IMR-90 (cell line): Measurements from ENCODE around the gene COPS7A. TPM values are rescaled to one million over a fixed set of nuclear protein-coding genes. Genes with fewer than 3 reads are reported as not detected.

Experiments used
- ATAC-seq: fragments of 200-7000 bp; cut with Tn5 transposase; 2 replicates; pipeline ENCODE4 v1.9.1; 2020; ENCODE audit warnings: low read depth, mild to moderate bottlenecking, moderate library complexity
- BruUV-seq: library from RNA; stranded (reverse); fragments of 400-500 nt; replicated peaks from 2 replicates; lab custom pipeline; 2021; lab: Mats Ljungman, UMichigan
- CTCF ChIA-PET: fragments of 300-600 bp; formaldehyde crosslinking; extraction: SDS; loops from one replicate; lab custom pipeline; 2021; ENCODE audit warnings: antibody characterized with exemption; lab: Yijun Ruan, JAX
- POLR2A ChIA-PET: fragments of 300-600 bp; sonication (Branson Sonifier 250); formaldehyde crosslinking; loops from one replicate; lab custom pipeline; 2022; ENCODE audit warnings: antibody characterized with exemption; ENCODE audit not compliant: unreplicated experiment; lab: Charles Lee
- DNase-seq: peaks from one replicate; pipeline ENCODE4 v3.0.0; 2013
- H2AFZ ChIP-seq: replicated peaks from 2 replicates; pipeline ENCODE3; 2013; ENCODE audit warnings: low read length, mild to moderate bottlenecking; ENCODE audit not compliant: poor library complexity
- H2AK5ac ChIP-seq: 2 replicates; pipeline ENCODE4 v1.6.1; 2013; ENCODE audit warnings: low read depth, low read length, inconsistent platforms
- H2AK9ac ChIP-seq: replicated peaks from 2 replicates; pipeline ENCODE3; 2013; ENCODE audit warnings: mild to moderate bottlenecking, low read depth, low read length, moderate library complexity; ENCODE audit not compliant: poor library complexity
- H2BK120ac ChIP-seq: 2 replicates; pipeline ENCODE4 v1.6.1; 2013; ENCODE audit warnings: low read depth, low read length, inconsistent platforms
- H2BK15ac ChIP-seq: 3 replicates; pipeline ENCODE4 v1.6.1; 2013; ENCODE audit warnings: low read depth, low read length, inconsistent platforms
- H2BK20ac ChIP-seq: 2 replicates; pipeline ENCODE4 v1.6.1; 2013; ENCODE audit warnings: low read depth, mild to moderate bottlenecking, inconsistent platforms, low read length, moderate library complexity
- H2BK5ac ChIP-seq: 2 replicates; pipeline ENCODE4 v1.6.1; 2013; ENCODE audit warnings: mild to moderate bottlenecking, low read depth, low read length, inconsistent platforms; ENCODE audit not compliant: poor library complexity, severe bottlenecking
- H3K14ac ChIP-seq: replicated peaks from 2 replicates; pipeline ENCODE4 v1.6.1; 2013; ENCODE audit warnings: low read depth, low read length, inconsistent platforms
- H3K18ac ChIP-seq: 2 replicates; pipeline ENCODE4 v1.6.1; 2013; ENCODE audit warnings: low read depth, low read length, control low read depth
- H3K23ac ChIP-seq: 2 replicates; pipeline ENCODE4 v1.6.1; 2013; ENCODE audit warnings: low read depth, low read length, inconsistent platforms
- H3K27ac ChIP-seq: 2 replicates; pipeline ENCODE4 v1.5.1; 2013; ENCODE audit warnings: mild to moderate bottlenecking, control low read depth, low read length; ENCODE audit not compliant: insufficient read depth
- H3K27me3 ChIP-seq: 2 replicates; pipeline ENCODE4 v1.6.1; 2013; ENCODE audit warnings: low read length; ENCODE audit not compliant: control insufficient read depth, insufficient read depth
- H3K36me3 ChIP-seq: 2 replicates; pipeline ENCODE4 v1.6.1; 2013; ENCODE audit warnings: low read length, mixed read lengths; ENCODE audit not compliant: control insufficient read depth, insufficient read depth
- H3K4ac ChIP-seq: 2 replicates; pipeline ENCODE4 v1.6.1; 2013; ENCODE audit warnings: low read depth, low read length, inconsistent platforms
- H3K4me1 ChIP-seq: 2 replicates; pipeline ENCODE4 v1.6.1; 2013; ENCODE audit warnings: low read length, mixed read lengths; ENCODE audit not compliant: control insufficient read depth, insufficient read depth
- H3K4me2 ChIP-seq: 2 replicates; pipeline ENCODE4 v1.6.1; 2013; ENCODE audit warnings: low read depth, mild to moderate bottlenecking, control low read depth, low read length, moderate library complexity
- H3K4me3 ChIP-seq: 2 replicates; pipeline ENCODE4 v1.5.1; 2013; ENCODE audit warnings: low read depth, mild to moderate bottlenecking, control low read depth, low read length, moderate library complexity; ENCODE audit not compliant: insufficient read depth
- H3K56ac ChIP-seq: 2 replicates; pipeline ENCODE4 v1.6.1; 2013; ENCODE audit warnings: low read length, inconsistent platforms; ENCODE audit not compliant: insufficient read depth; ENCODE audit errors: extremely low read depth
- H3K79me1 ChIP-seq, 2 experiments: 2 replicates each; pipeline ENCODE4 v1.6.1; 2013; ENCODE audit warnings: low read length in 2 of 2, inconsistent platforms in 1 of 2, low read depth in 1 of 2
- H3K9ac ChIP-seq: 2 replicates; pipeline ENCODE4 v1.6.1; 2013; ENCODE audit warnings: low read depth, low read length, control low read depth
- H3K9me1 ChIP-seq: 2 replicates; pipeline ENCODE4 v1.6.1; 2013; ENCODE audit warnings: low read length, inconsistent platforms; ENCODE audit not compliant: insufficient read depth
- H3K9me3 ChIP-seq: 2 replicates; pipeline ENCODE4 v1.6.1; 2013; ENCODE audit warnings: low read length; ENCODE audit not compliant: control insufficient read depth, insufficient read depth
- H4K20me1 ChIP-seq: 2 replicates; pipeline ENCODE4 v1.6.1; 2013; ENCODE audit warnings: low read length, inconsistent platforms; ENCODE audit not compliant: insufficient read depth
- H4K5ac ChIP-seq: 2 replicates; pipeline ENCODE4 v1.6.1; 2013; ENCODE audit warnings: mild to moderate bottlenecking, low read depth, low read length, control low read depth
- H4K8ac ChIP-seq, 2 experiments: 2 replicates each; pipeline ENCODE4 v1.6.1; 2013; ENCODE audit warnings: low read depth in 2 of 2, low read length in 2 of 2, control low read depth in 1 of 2, inconsistent platforms in 1 of 2
- H4K91ac ChIP-seq: 2 replicates; pipeline ENCODE4 v1.6.1; 2013; ENCODE audit warnings: low read depth, low read length, inconsistent platforms; ENCODE audit not compliant: insufficient read depth
- BHLHE40 ChIP-seq: fragments of 150-350 bp; IDR thresholded peaks from 2 replicates; pipeline ENCODE4 v1.6.1; 2016; ENCODE audit warnings: mild to moderate bottlenecking, low read depth, low read length
- CEBPB ChIP-seq: IDR thresholded peaks from 2 replicates; pipeline ENCODE4 v1.6.1; 2012; ENCODE audit warnings: low read depth, low read length, improper control_type of control experiment
- CHD1 ChIP-seq: IDR thresholded peaks from 2 replicates; pipeline ENCODE4 v1.6.1; 2012; ENCODE audit warnings: low read depth, low read length, improper control_type of control experiment
- CTCF ChIP-seq: conservative IDR thresholded peaks from 2 replicates; pipeline ENCODE4 v1.5.1; 2012; ENCODE audit warnings: mild to moderate bottlenecking, low read depth, low read length, improper control_type of control experiment
- ELK1 ChIP-seq: fragments of 150-350 bp; IDR thresholded peaks from 2 replicates; pipeline ENCODE4 v1.6.1; 2016; ENCODE audit warnings: low read depth, mild to moderate bottlenecking, low read length, moderate library complexity, borderline replicate concordance
- FOS ChIP-seq: fragments of 150-350 bp; IDR thresholded peaks from 2 replicates; pipeline ENCODE4 v1.6.1; 2016; ENCODE audit warnings: low read depth, low read length
- MAFK ChIP-seq: IDR thresholded peaks from 2 replicates; pipeline ENCODE4 v1.6.1; 2012; ENCODE audit warnings: low read depth, low read length, improper control_type of control experiment
- MAZ ChIP-seq: IDR thresholded peaks from 2 replicates; pipeline ENCODE4 v1.6.1; 2012; ENCODE audit warnings: low read depth, mild to moderate bottlenecking, low read length, improper control_type of control experiment, moderate library complexity, borderline replicate concordance
- MXI1 ChIP-seq: IDR thresholded peaks from 2 replicates; pipeline ENCODE4 v1.6.1; 2012; ENCODE audit warnings: low read depth, mild to moderate bottlenecking, low read length, moderate library complexity, borderline replicate concordance
- POLR2A ChIP-seq: IDR thresholded peaks from 2 replicates; pipeline ENCODE4 v1.6.1; 2012; ENCODE audit warnings: mild to moderate bottlenecking, low read depth, low read length
- RAD21 ChIP-seq: IDR thresholded peaks from 2 replicates; pipeline ENCODE4 v1.6.1; 2012; ENCODE audit warnings: low read length, improper control_type of control experiment
- RCOR1 ChIP-seq: IDR thresholded peaks from 2 replicates; pipeline ENCODE4 v1.6.1; 2012; ENCODE audit warnings: mild to moderate bottlenecking, low read length, improper control_type of control experiment; ENCODE audit not compliant: insufficient replicate concordance
- RFX5 ChIP-seq: IDR thresholded peaks from 2 replicates; pipeline ENCODE4 v1.8.0; 2012; ENCODE audit warnings: low read depth, mild to moderate bottlenecking, low read length, moderate library complexity
- SMC3 ChIP-seq: fragments of 150-350 bp; IDR thresholded peaks from 2 replicates; pipeline ENCODE4 v1.6.1; 2016; ENCODE audit warnings: low read depth, mild to moderate bottlenecking, antibody characterized with exemption, low read length, moderate library complexity
- USF2 ChIP-seq: fragments of 150-350 bp; IDR thresholded peaks from 2 replicates; pipeline ENCODE4 v1.6.1; 2017; ENCODE audit warnings: mild to moderate bottlenecking, antibody characterized with exemption, low read length, low read depth
- whole genome bisulfite sequencing, 2 experiments: methylation state at CpG; one replicate each; pipeline versions ENCODE4 v1.1.5 to v1.1.7; 2013; ENCODE audit warnings: missing lambda C conversion rate in 2 of 2; ENCODE audit not compliant: insufficient read length in 1 of 2; ENCODE audit errors: extremely low coverage in 2 of 2; 5-methylcytosine and 5-hydroxymethylcytosine counted together
- dilution Hi-C: fragments of 300-500 bp; cut with HindIII; formaldehyde crosslinking; loops from one replicate; pipeline ENCODE4 v1.14.3; 2018; ENCODE audit warnings: low sequenced_read_pairs; ENCODE audit not compliant: unreplicated experiment
- in situ Hi-C: fragments of 300-500 bp; cut with MboI; formaldehyde crosslinking; loops from 3 replicates; pipeline ENCODE4 v1.14.3; 2019; ENCODE audit warnings: low sequenced_read_pairs, inconsistent platforms, mixed read lengths
- intact Hi-C: fragments of 100-400 bp; cut with micrococcal nuclease; formaldehyde crosslinking; loops from 2 replicates; pipeline ENCODE4 v1.10.0; 2022
- polyA plus RNA-seq, 3 experiments: library from polyadenylated mRNA; depleted of rRNA; stranded (reverse); fragments of >200 nt; gene quantifications; 2 replicates each; pipeline ENCODE4 v1.2.3, GENCODE V29; 2012; ENCODE audit warnings: low replicate concordance in 1 of 3
- total RNA-seq: library from RNA; depleted of rRNA; stranded (reverse); fragments of >200 nt; gene quantifications from 2 replicates; pipeline ENCODE4 v1.2.3, GENCODE V29; 2012

The COPS7A gene
- total and polyA plus RNA-seq, 2 of the 4 experiments (the other 2 are of a cell fraction): 58.8 to 135 TPM

GRCh38 chr12:6758506-6759095, 34.8 kb downstream of the COPS7A start:
- CTCF ChIA-PET: interaction anchor here (0.5 to 0.6 kb wide), 2 partner anchors 94 to 294 kb away, joined by 3 read pairs; no protein-coding TSS in a partner anchor
- peak overlapping the region; percentile 81 for H2AK9ac ChIP-seq
- peaks cover 11 to 14% of the 10 kb centered on the region in 2 experiments; a peak in 2 of 4 replicates for H3K79me1 ChIP-seq
- H4K8ac ChIP-seq: no peak overlapping the region
- peak overlapping the region; percentile 57; the same call in 1 of the 2 replicates for H4K91ac ChIP-seq
- H2AFZ ChIP-seq: peak overlapping the region; percentile 0
- in situ Hi-C loops (no loop called here), intact Hi-C loops (no loop called here), dilution Hi-C loops (no loop called here)
- no peak overlapping the region for H3K56ac ChIP-seq
- ATAC-seq (no peak), DNase-seq (no peak)
- peaks cover 5% of the 10 kb centered on the region; the same call in 1 of the 2 replicates for H3K4me1 ChIP-seq
- no peak overlapping the region for H2BK120ac ChIP-seq
- H2BK15ac ChIP-seq: no peak overlapping the region
- no peak overlapping the region for H2BK5ac ChIP-seq
- H3K4ac ChIP-seq: peak overlapping the region; percentile 33; the same call in 1 of the 2 replicates
- H2BK20ac ChIP-seq: no peak overlapping the region
- no peak overlapping the region for H3K18ac ChIP-seq
- 53% methylated on average over 5 of the region's 9 CpGs; no CpG with 5 or more reads in 1 of the 2 experiments for WGBS, 2 experiments
- no peak overlapping the region for H3K27ac ChIP-seq
- no peak overlapping the region for H3K4me2 ChIP-seq
- peak overlapping the region; percentile 42; the same call in 1 of the 2 replicates for H2AK5ac ChIP-seq
- H3K9me1 ChIP-seq: peaks cover 11% of the 10 kb centered on the region
- H3K4me3 ChIP-seq: no peak overlapping the region
- H3K9me3 ChIP-seq: no peaks in the 10 kb centered on the region
- 0 out of 2 replicates have a peak overlapping the region, but pooled peaks have one; percentile 4 for H3K14ac ChIP-seq
- H3K36me3 ChIP-seq: no peaks in the 10 kb centered on the region
- no peaks in the 10 kb centered on the region for H4K20me1 ChIP-seq
- TF ChIP-seq MXI1 (no peak), USF2 (no peak), CEBPB (no peak), POLR2A (no peak), RAD21 (no peak), RCOR1 (no peak), MAFK (no peak), RFX5 (no peak), CHD1 (no peak), MAZ (no peak), ELK1 (no peak), BHLHE40 (no peak), CTCF (no peak), SMC3 (no peak), FOS (no peak)
- BruUV-seq: no TSS peak
- POLR2A ChIA-PET: no interaction called here
- peak overlapping the region; percentile 5; the same call in 1 of the 2 replicates for H3K23ac ChIP-seq
- no peak overlapping the region for H3K9ac ChIP-seq
- no peak overlapping the region for H4K5ac ChIP-seq
- H3K27me3 ChIP-seq: no peaks in the 10 kb centered on the region
